ENCODE measurements around the gene MAP2K7.

DNA sequence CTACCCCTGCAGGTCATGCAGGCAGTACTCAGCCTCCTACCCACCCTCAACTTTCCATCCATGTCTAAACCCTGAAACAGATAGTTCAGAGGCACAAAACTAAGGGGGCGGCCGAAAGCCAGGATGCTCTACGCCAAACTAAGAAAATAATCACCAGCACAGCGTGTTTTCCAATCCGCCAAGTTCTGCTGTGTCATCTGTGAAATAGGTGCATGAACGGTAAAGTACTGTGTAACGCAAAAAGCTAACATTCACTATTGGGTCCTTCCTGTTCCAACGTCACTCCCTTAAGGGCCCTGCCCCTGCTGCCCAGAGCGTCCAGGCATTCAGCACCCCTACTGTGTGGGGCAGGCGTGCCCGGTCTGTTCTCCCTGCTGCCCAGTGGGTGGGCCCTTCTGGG, 52.0 kb downstream of the MAP2K7 start:
- TF ChIP-seq, protein P1, sequence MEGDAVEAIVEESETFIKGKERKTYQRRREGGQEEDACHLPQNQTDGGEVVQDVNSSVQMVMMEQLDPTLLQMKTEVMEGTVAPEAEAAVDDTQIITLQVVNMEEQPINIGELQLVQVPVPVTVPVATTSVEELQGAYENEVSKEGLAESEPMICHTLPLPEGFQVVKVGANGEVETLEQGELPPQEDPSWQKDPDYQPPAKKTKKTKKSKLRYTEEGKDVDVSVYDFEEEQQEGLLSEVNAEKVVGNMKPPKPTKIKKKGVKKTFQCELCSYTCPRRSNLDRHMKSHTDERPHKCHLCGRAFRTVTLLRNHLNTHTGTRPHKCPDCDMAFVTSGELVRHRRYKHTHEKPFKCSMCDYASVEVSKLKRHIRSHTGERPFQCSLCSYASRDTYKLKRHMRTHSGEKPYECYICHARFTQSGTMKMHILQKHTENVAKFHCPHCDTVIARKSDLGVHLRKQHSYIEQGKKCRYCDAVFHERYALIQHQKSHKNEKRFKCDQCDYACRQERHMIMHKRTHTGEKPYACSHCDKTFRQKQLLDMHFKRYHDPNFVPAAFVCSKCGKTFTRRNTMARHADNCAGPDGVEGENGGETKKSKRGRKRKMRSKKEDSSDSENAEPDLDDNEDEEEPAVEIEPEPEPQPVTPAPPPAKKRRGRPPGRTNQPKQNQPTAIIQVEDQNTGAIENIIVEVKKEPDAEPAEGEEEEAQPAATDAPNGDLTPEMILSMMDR (conservative IDR thresholded peaks at IDR 0.05; ENCODE audit: low read length): no peak
- no peak for TF ChIP-seq EZH2phosphoT487 (IDR thresholded peaks at IDR 0.05; ENCODE audit: borderline replicate concordance)

Measured in Loucy (cell line).